ENCODE measurements around the gene EFTUD2.

- TF ChIP-seq ZBTB26 (tag by site-specific recombination; optimal IDR thresholded peaks at IDR 0.05) (no peak), ZNF394 (tag by site-specific recombination; IDR thresholded peaks at IDR 0.05; ENCODE audit: borderline replicate concordance) (no peak), ZNF785 (tag by site-specific recombination; IDR thresholded peaks at IDR 0.05) (no peak), REST (tag by site-specific recombination; IDR thresholded peaks at IDR 0.05) (no peak), ZNF362 (tag by site-specific recombination; IDR thresholded peaks at IDR 0.05) (no peak), CTCF (tag by site-specific recombination; IDR thresholded peaks at IDR 0.05) (no peak), ZNF140 (tag by site-specific recombination; IDR thresholded peaks at IDR 0.05) (no peak), ZNF112 (tag by site-specific recombination; IDR thresholded peaks at IDR 0.05) (no peak), SALL2 (tag by site-specific recombination; IDR thresholded peaks at IDR 0.05; ENCODE audit: borderline replicate concordance) (no peak), ZNF555 (tag by site-specific recombination; conservative IDR thresholded peaks at IDR 0.05) (no peak)
These were observed 97.4 kb downstream of the EFTUD2 start for GRCh38 chr17:44801880-44802279.

Data from HEK293 (cell line).